Epithelial cell of umbilical artery (primary cell): ENCODE data around the gene KIF1C. TPM values are rescaled to one million over a fixed set of nuclear protein-coding genes. Genes with fewer than 3 reads are reported as not detected.

Experiments used
- total RNA-seq: library from RNA; depleted of rRNA; stranded (reverse); fragments of >200 nt; gene quantifications from 2 replicates; pipeline ENCODE4 v1.2.3, GENCODE V29; 2014

KIF1C gene
- total RNA-seq, result 44.4 and 60.1 TPM in 2 replicates

DNA sequence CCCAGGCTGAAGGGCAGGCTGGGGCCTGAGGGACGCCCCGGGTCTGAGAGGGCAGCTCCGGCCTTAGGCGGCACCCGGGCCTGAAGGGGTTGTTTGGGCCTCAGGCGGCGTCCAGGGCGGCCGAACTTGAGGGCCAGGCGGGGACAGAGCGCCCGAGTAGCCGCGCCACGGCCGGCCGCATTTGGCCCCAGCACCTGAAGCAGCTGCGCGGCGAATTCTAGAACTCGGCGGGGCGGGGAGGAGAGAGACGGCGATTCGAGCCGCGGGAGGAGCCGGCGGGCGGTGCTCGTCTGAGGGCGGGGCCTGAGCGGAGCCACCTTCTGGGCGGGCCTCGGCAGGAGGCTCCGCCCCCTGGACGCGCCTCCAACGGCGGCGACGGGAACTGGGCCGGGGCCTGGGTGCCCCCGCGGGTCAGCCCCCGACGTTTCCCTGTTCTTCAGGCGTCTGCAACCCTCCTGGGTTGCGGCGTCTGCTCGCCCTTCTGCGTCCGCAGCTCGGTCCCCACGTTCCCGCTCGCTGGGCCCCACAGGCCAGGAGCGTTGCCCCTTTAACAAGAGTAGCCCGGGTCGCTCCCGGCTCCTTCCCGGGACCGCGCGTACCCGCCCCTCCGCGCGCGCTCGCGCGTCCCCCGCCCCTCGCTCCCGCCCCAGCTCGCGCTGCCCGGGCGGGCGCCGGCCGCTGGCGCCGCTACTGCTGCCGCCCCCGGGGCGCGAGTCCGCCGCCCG is at the start of gene KIF1C, which contains the start of gene INCA1:
Gene KIF1C, plus strand, starts transcription at position 649 of the 725 bp plus-strand sequence. CDS start 2,297 bp downstream, outside the sequence.
Gene INCA1, minus strand, starts transcription at position 221 of the 725 bp plus-strand sequence. CDS start 3,085 bp downstream, outside the sequence.

GRCh38 chr17:4948166-4948930 is 49.4 kb upstream of the KIF1C start, which contains the start of gene PFN1:
Gene PFN1 (minus strand): TSS chr17:4948530. CDS start chr17:4948394, 136 bp downstream.

GRCh38 chr17:4950746-4951204 is 47.0 kb upstream of the KIF1C start, which contains the start of gene ENO3:
Gene ENO3 (plus strand): TSS chr17:4951119. CDS start chr17:4951830, 711 bp downstream.

GRCh38 chr17:4967539-4968485 is 29.9 kb upstream of the KIF1C start, which contains the start of gene SPAG7:
Gene SPAG7 (minus strand): TSS chr17:4967817. CDS start chr17:4967804, 13 bp downstream.

DNA sequence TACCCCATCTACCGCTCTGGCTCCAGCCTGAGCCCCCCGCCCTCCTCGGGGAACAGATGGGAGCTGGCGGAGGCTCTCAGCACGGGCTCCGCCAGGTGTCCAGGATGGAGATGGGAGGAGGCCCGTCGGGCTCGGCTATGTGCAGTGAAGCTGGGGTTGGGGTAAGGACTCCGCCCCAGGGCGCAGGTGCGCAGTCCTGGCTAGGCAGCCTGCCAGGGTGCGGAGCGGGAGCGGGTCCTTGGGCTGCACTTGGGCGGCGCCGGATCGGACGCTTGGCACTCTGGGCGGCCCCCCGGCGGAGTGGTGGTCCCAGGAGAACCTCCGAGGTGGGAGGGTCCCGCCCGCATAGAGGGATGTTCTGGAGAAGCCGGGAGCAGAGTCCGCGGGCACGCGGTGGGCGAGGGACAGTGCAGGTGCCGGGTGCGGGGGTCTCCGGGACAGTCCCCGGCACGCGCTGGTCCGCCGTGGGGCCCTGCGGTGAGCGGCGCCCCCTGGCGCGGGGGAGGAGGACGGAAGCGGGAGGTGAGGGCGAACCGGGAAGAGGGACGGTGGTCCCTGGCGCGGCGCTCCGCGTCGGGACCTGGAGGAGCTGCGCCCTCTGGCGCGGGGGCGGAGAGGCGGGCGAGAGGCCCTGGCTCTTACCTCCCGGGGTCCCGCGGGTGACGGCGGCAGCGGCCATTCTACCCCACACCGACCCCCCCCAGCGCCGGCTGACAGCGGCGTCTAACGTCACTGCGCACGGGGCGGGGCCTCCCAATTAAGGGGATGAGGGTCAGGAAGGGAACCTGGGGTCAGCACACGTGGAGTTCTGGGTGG is 10.6 kb upstream of the KIF1C start, which contains the start of gene CAMTA2:
Gene CAMTA2, minus strand, starts transcription at position 725 of the 816 bp plus-strand sequence. CDS start 1,453 bp downstream, outside the sequence.

DNA sequence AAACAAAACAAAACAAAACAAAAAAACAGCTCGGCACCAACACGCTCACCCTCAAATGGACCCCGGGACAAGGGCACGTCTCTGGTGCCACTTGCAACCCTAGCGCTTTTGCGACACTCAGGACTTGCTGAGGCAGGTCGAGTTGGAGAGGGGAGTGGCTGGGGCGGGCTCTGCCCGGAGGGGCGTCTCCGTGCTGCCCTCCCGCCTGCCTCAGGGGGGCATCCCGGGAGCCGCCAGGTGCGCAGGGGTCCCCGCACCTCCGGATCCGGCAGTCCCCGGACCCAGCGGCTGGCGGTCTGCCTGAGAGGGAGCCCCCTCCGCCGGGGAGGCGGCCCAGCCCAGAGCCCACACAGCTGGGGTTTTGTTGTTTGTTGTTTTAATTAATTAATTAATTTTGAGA is 37.6 kb downstream of the KIF1C start, which contains the start of gene SLC52A1:
Gene SLC52A1, minus strand, starts transcription at position 112 of the 400 bp plus-strand sequence. CDS start 820 bp downstream, outside the sequence.

Other genes starting within 250 kb of the KIF1C start
- gene TM4SF5, start 226.1 kb upstream of the KIF1C start, total RNA-seq, result not detected in 2 replicates
- 0.65 and 1.7 TPM in 2 replicates for gene VMO1, start 211.6 kb upstream of the KIF1C start, total RNA-seq
- not detected in 2 replicates for gene GLTPD2, start 209.0 kb upstream of the KIF1C start, total RNA-seq
- gene PSMB6, start 201.8 kb upstream of the KIF1C start, total RNA-seq, result 203 and 253 TPM in 2 replicates
- gene PLD2, start 190.8 kb upstream of the KIF1C start, total RNA-seq, result 12.0 and 18.8 TPM in 2 replicates
- gene MINK1, start 164.6 kb upstream of the KIF1C start, total RNA-seq, result 19.1 and 24.0 TPM in 2 replicates
- 0.61 and 1.3 TPM in 2 replicates for gene C17orf107, start 98.4 kb upstream of the KIF1C start, total RNA-seq
- 0.30 and 0.97 TPM in 2 replicates for gene CHRNE, start 94.9 kb upstream of the KIF1C start, total RNA-seq
- not detected in 2 replicates for gene GP1BA, start 65.7 kb upstream of the KIF1C start, total RNA-seq
- 56.8 and 59.4 TPM in 2 replicates for gene SLC25A11, start 57.9 kb upstream of the KIF1C start, total RNA-seq
- 11.0 and 11.2 TPM in 2 replicates for gene RNF167, start 57.7 kb upstream of the KIF1C start, total RNA-seq
- 292 and 379 TPM in 2 replicates for gene PFN1, start 49.4 kb upstream of the KIF1C start, total RNA-seq
- gene ENO3, start 46.8 kb upstream of the KIF1C start, total RNA-seq, result 1.3 and 2.3 TPM in 2 replicates
- 55.2 and 56.5 TPM in 2 replicates for gene SPAG7, start 30.1 kb upstream of the KIF1C start, total RNA-seq
- 3.2 and 8.1 TPM in 2 replicates for gene CAMTA2, start 10.3 kb upstream of the KIF1C start, total RNA-seq
- gene INCA1, start 428 bp upstream of the KIF1C start, total RNA-seq, result not detected in 2 replicates
- under 0.01 TPM in 1 of 2 replicates, not detected in the other for gene SLC52A1, start 37.5 kb downstream of the KIF1C start, total RNA-seq
- 0.97 and 1.2 TPM in 2 replicates for gene ZFP3, start 80.5 kb downstream of the KIF1C start, total RNA-seq
- gene ZNF232, start 113.9 kb downstream of the KIF1C start, total RNA-seq, result 4.9 and 6.4 TPM in 2 replicates
- gene USP6, start 118.1 kb downstream of the KIF1C start, total RNA-seq, result not detected in 2 replicates
- gene ZNF594, start 193.9 kb downstream of the KIF1C start, total RNA-seq, result 1.6 and 5.0 TPM in 2 replicates
- gene SCIMP, start 236.9 kb downstream of the KIF1C start, total RNA-seq, result not detected in 2 replicates